H1 (cell line): ENCODE measurements around the gene OSBPL6. TPM values are rescaled to one million over a fixed set of nuclear protein-coding genes. Genes with fewer than 3 reads are reported as not detected.

Source experiments
- CTCF ChIA-PET: fragments of 300-600 bp; sonication (Branson Sonifier 250); formaldehyde crosslinking; loops from one replicate; lab custom pipeline; 2021; ENCODE audit not compliant: partially characterized antibody; lab: Charles Lee
- POLR2A ChIA-PET: fragments of 300-600 bp; sonication (Branson Sonifier 250); formaldehyde crosslinking; loops from one replicate; lab custom pipeline; 2021; ENCODE audit warnings: inconsistent platforms; ENCODE audit not compliant: partially characterized antibody; lab: Charles Lee
- DNase-seq, 2 experiments: peaks; one replicate each; pipeline versions ENCODE4 v3.0.0 to v3.0.0-alpha.2; 2010 to 2022; ENCODE audit warnings: low spot score in 2 of 2, low read depth in 1 of 2, mixed read lengths in 1 of 2
- FAIRE-seq: peaks from 2 replicates; lab custom pipeline; 2011; peaks lifted over from hg19 to GRCh38; lab: Jason Lieb, UNC
- H2AFZ ChIP-seq: 2 replicates; pipeline ENCODE4 v1.8.1; 2012; ENCODE audit warnings: low read length, inconsistent platforms
- H2AK5ac ChIP-seq: 2 replicates; pipeline ENCODE4 v1.6.1; 2013; ENCODE audit warnings: low read depth, low read length
- H2BK120ac ChIP-seq: replicated peaks from 2 replicates; pipeline ENCODE3; 2013; ENCODE audit warnings: low read depth, low read length, inconsistent platforms
- H2BK12ac ChIP-seq: 2 replicates; pipeline ENCODE4 v1.6.1; 2013; ENCODE audit warnings: low read depth, low read length
- H2BK15ac ChIP-seq: 2 replicates; pipeline ENCODE4 v1.6.1; 2013; ENCODE audit warnings: low read length
- H2BK20ac ChIP-seq: 2 replicates; pipeline ENCODE4 v1.6.1; 2013; ENCODE audit warnings: low read length
- H2BK5ac ChIP-seq: 2 replicates; pipeline ENCODE4 v1.6.1; 2013; ENCODE audit warnings: low read depth, low read length
- H3K14ac ChIP-seq: 2 replicates; pipeline ENCODE4 v1.6.1; 2013; ENCODE audit warnings: inconsistent platforms; ENCODE audit not compliant: insufficient read length
- H3K18ac ChIP-seq: 2 replicates; pipeline ENCODE4 v1.6.1; 2013; ENCODE audit warnings: low read length; ENCODE audit errors: extremely low read depth
- H3K23ac ChIP-seq: 2 replicates; pipeline ENCODE4 v1.6.1; 2013; ENCODE audit warnings: inconsistent platforms; ENCODE audit not compliant: insufficient read length
- H3K23me2 ChIP-seq: 2 replicates; pipeline ENCODE4 v1.6.1; 2013; ENCODE audit warnings: low read depth, low read length
- H3K27ac ChIP-seq: 2 replicates; pipeline ENCODE4 v1.6.1; 2011; ENCODE audit warnings: low read depth, low read length, inconsistent platforms
- H3K27me3 ChIP-seq, 4 experiments: replicated peaks in 1 of 4; 1 replicate in 1 of 4; 2 replicates in 3 of 4; pipeline versions ENCODE4 v1.6.1 to v1.8.1; 2011 to 2013; ENCODE audit warnings: low read length in 3 of 4, mild to moderate bottlenecking in 3 of 4, inconsistent platforms in 2 of 4, mixed read lengths in 2 of 4, moderate library complexity in 1 of 4; ENCODE audit not compliant: control insufficient read depth in 3 of 4, insufficient read depth in 3 of 4; ENCODE audit errors: extremely low read depth in 1 of 4
- H3K36me3 ChIP-seq, 4 experiments: 2 replicates each; pipeline versions ENCODE4 v1.6.1 to v1.8.1; 2011 to 2013; ENCODE audit warnings: mild to moderate bottlenecking in 4 of 4, low read length in 3 of 4, moderate library complexity in 2 of 4, control low read depth in 1 of 4, inconsistent platforms in 1 of 4; ENCODE audit not compliant: insufficient read depth in 4 of 4, control insufficient read depth in 2 of 4
- H3K4ac ChIP-seq: replicated peaks from 2 replicates; pipeline ENCODE3; 2013; ENCODE audit warnings: low read length, low read depth, mixed read lengths, inconsistent platforms; ENCODE audit not compliant: insufficient read length
- H3K4me1 ChIP-seq, 4 experiments: replicated peaks in 1 of 4; 1 replicate in 1 of 4; 2 replicates in 3 of 4; pipeline versions ENCODE4 v1.6.1 to v1.8.1; 2011 to 2013; ENCODE audit warnings: low read length in 3 of 4, inconsistent platforms in 2 of 4, mixed read lengths in 1 of 4; ENCODE audit not compliant: insufficient read depth in 4 of 4, control insufficient read depth in 3 of 4
- H3K4me2 ChIP-seq, 2 experiments: 2 replicates each; pipeline versions ENCODE4 v1.6.1 to v1.8.1; 2011 to 2013; ENCODE audit warnings: low read depth in 2 of 2, low read length in 2 of 2, control low read depth in 1 of 2, inconsistent platforms in 1 of 2, mild to moderate bottlenecking in 1 of 2; ENCODE audit not compliant: insufficient read depth in 1 of 2
- H3K4me3 ChIP-seq, 4 experiments: fragments of 200-600, 300-600 bp in 1 of 4; sonication (generic), shearing (Covaris generic), sonication (Bioruptor Twin) in 1 of 4; 2 replicates each; pipeline versions ENCODE4 v1.5.1 to v1.8.1; 2011 to 2016; ENCODE audit warnings: low read length in 4 of 4, low read depth in 3 of 4, control low read depth in 2 of 4, inconsistent platforms in 2 of 4, mild to moderate bottlenecking in 2 of 4, mixed read lengths in 1 of 4, moderate library complexity in 1 of 4; ENCODE audit not compliant: insufficient read depth in 2 of 4; ENCODE audit errors: extremely low read depth in 1 of 4
- H3K56ac ChIP-seq: replicated peaks from 2 replicates; pipeline ENCODE3; 2013; ENCODE audit warnings: low read depth, mild to moderate bottlenecking, mixed read lengths, low read length, inconsistent platforms; ENCODE audit not compliant: insufficient read length
- H3K79me1 ChIP-seq: 2 replicates; pipeline ENCODE4 v1.6.1; 2013; ENCODE audit warnings: low read depth, low read length, control low read depth
- H3K79me2 ChIP-seq, 2 experiments: 2 replicates each; pipeline versions ENCODE4 v1.6.1 to v1.8.1; 2012 to 2013; ENCODE audit warnings: low read length in 2 of 2, mild to moderate bottlenecking in 2 of 2, inconsistent platforms in 1 of 2; ENCODE audit not compliant: insufficient read depth in 2 of 2, control insufficient read depth in 1 of 2
- H3K9ac ChIP-seq, 4 experiments: replicated peaks in 1 of 4; 1 replicate in 1 of 4; 2 replicates in 3 of 4; pipeline versions ENCODE4 v1.6.1 to v1.8.1; 2011 to 2013; ENCODE audit warnings: low read depth in 3 of 4, low read length in 3 of 4, control low read depth in 2 of 4, mild to moderate bottlenecking in 2 of 4, moderate library complexity in 2 of 4, inconsistent platforms in 1 of 4; ENCODE audit errors: extremely low read depth in 1 of 4
- H3K9me3 ChIP-seq, 2 experiments: 2 replicates each; pipeline versions ENCODE4 v1.6.1 to v1.8.1; 2012 to 2013; ENCODE audit warnings: mild to moderate bottlenecking in 2 of 2, moderate library complexity in 2 of 2, control low read depth in 1 of 2, inconsistent platforms in 1 of 2, low read depth in 1 of 2, low read length in 1 of 2, mixed read lengths in 1 of 2; ENCODE audit not compliant: insufficient read depth in 2 of 2
- H4K20me1 ChIP-seq, 2 experiments: replicated peaks in 1 of 2; 2 replicates each; pipeline versions ENCODE3 to v1.8.1; 2011 to 2013; ENCODE audit warnings: inconsistent platforms in 2 of 2, low read length in 2 of 2, mild to moderate bottlenecking in 1 of 2; ENCODE audit not compliant: insufficient read depth in 2 of 2, control insufficient read depth in 1 of 2
- H4K5ac ChIP-seq: 2 replicates; pipeline ENCODE4 v1.6.1; 2013; ENCODE audit warnings: low read length, low read depth, mixed read lengths, inconsistent platforms; ENCODE audit not compliant: insufficient read length
- H4K8ac ChIP-seq: 2 replicates; pipeline ENCODE4 v1.8.0; 2013; ENCODE audit warnings: mild to moderate bottlenecking, moderate library complexity, low read length, inconsistent platforms; ENCODE audit not compliant: insufficient read depth; ENCODE audit errors: extremely low read depth
- H4K91ac ChIP-seq: replicated peaks from 2 replicates; pipeline ENCODE3; 2013; ENCODE audit warnings: low read length, mixed read lengths, inconsistent platforms; ENCODE audit not compliant: insufficient read length
- ASH2L ChIP-seq: fragments of 200-600, 300-600 bp; sonication (generic); IDR thresholded peaks from one replicate; pipeline ENCODE4 v1.7.1; 2017; ENCODE audit warnings: low read length
- BACH1 ChIP-seq: IDR thresholded peaks from 2 replicates; pipeline ENCODE4 v1.6.1; 2012; ENCODE audit warnings: low read length, improper control_type of control experiment
- BRCA1 ChIP-seq: IDR thresholded peaks from 2 replicates; pipeline ENCODE4 v1.6.1; 2012; ENCODE audit warnings: low read depth, low read length, improper control_type of control experiment
- KDM4A ChIP-seq: IDR thresholded peaks from one replicate; pipeline ENCODE4 v1.7.1; 2012; ENCODE audit warnings: low read depth, mild to moderate bottlenecking, moderate library complexity, low read length, inconsistent platforms; ENCODE audit not compliant: severe bottlenecking
- MAFK ChIP-seq: IDR thresholded peaks from 2 replicates; pipeline ENCODE4 v1.6.1; 2012; ENCODE audit warnings: low read depth, mild to moderate bottlenecking, improper control_type of control experiment, low read length
- POU5F1 ChIP-seq: IDR thresholded peaks from 2 replicates; pipeline ENCODE4 v1.6.1; 2011; ENCODE audit warnings: low read depth, mild to moderate bottlenecking, low read length, moderate library complexity
- RAD21 ChIP-seq, 2 experiments: IDR thresholded peaks in 1 of 2; conservative IDR thresholded peaks in 1 of 2; 2 replicates each; pipeline ENCODE4 v1.6.1; 2011; ENCODE audit warnings: low read depth in 2 of 2, low read length in 2 of 2, improper control_type of control experiment in 1 of 2, inconsistent platforms in 1 of 2, mild to moderate bottlenecking in 1 of 2, moderate library complexity in 1 of 2
- RFX5 ChIP-seq: IDR thresholded peaks from 2 replicates; pipeline ENCODE4 v1.6.1; 2011; ENCODE audit warnings: low read depth, low read length, improper control_type of control experiment, borderline replicate concordance
- RNF2 ChIP-seq: fragments of 200-900, 300-1000 bp; sonication (generic); IDR thresholded peaks from 2 replicates; pipeline ENCODE4 v1.7.1; 2016; ENCODE audit warnings: borderline replicate concordance, low read depth, mild to moderate bottlenecking, antibody characterized with exemption, low read length; ENCODE audit not compliant: poor library complexity, severe bottlenecking; ENCODE audit errors: missing control alignments
- SIN3A ChIP-seq, 2 experiments: IDR thresholded peaks in 1 of 2; conservative IDR thresholded peaks in 1 of 2; 2 replicates each; pipeline ENCODE4 v1.6.1; 2011 to 2012; ENCODE audit warnings: low read length in 2 of 2, improper control_type of control experiment in 1 of 2, low read depth in 1 of 2, mild to moderate bottlenecking in 1 of 2
- USF2 ChIP-seq: IDR thresholded peaks from 2 replicates; pipeline ENCODE4 v1.6.1; 2011; ENCODE audit warnings: low read length, improper control_type of control experiment
- WGBS, 2 experiments: shearing (Covaris generic) in 1 of 2; methylation state at CpG; one replicate each; pipeline versions ENCODE4 v1.1.6 to v1.1.7; 2013 to 2015; ENCODE audit warnings: low lambda C conversion rate in 2 of 2, mixed read lengths in 2 of 2, inconsistent platforms in 1 of 2, low coverage in 1 of 2, missing lambda C conversion rate in 1 of 2; ENCODE audit not compliant: insufficient replicate concordance in 2 of 2, insufficient coverage in 1 of 2, insufficient read length in 1 of 2; ENCODE audit errors: extremely low coverage in 1 of 2, missing lambda C conversion rate in 1 of 2; 5-methylcytosine and 5-hydroxymethylcytosine counted together
- polyA plus RNA-seq, 7 experiments: library from polyadenylated mRNA; depleted of rRNA in 3 of 7; stranded (reverse) in 5 of 7; unstranded in 2 of 7; fragments of >200 nt in 5 of 7; fragments of 200-250 nt in 2 of 7; gene quantifications; 1 replicate in 5 of 7; 2 replicates in 1 of 7; 4 replicates in 1 of 7; pipeline versions ENCODE4 v1.2.1 to v1.2.3, GENCODE V29; 2011 to 2013; ENCODE audit warnings: missing spikeins in 2 of 7, mixed read lengths in 2 of 7
- total RNA-seq: library from RNA; stranded (reverse); fragmentation: NEBNext Ultra II Directional; extraction: Animal tissue kit (Norgen Biotek cat#: 25700); gene quantifications from 2 replicates; pipeline ENCODE4 v1.2.1, GENCODE V29; 2021

The OSBPL6 gene
- total and polyA plus RNA-seq, 2 of the 8 experiments (the other 6 are each of a cell fraction or from before 2014, with no cell fraction given): 1.7 to 5.6 TPM

GRCh38 chr2:178263159-178263860, 69.0 kb downstream of the OSBPL6 start:
- Histone ChIP-seq H4K20me1 (no peaks in the 10 kb centered on the region), H3K9ac (no peak overlapping the region), H2BK12ac (no peak overlapping the region), H3K9me3 (no peaks in the 10 kb centered on the region), H2AFZ (no peak overlapping the region), H3K27me3 (no peaks in the 10 kb centered on the region), H3K79me2 (no peaks in the 10 kb centered on the region), H3K23me2 (no peaks in the 10 kb centered on the region), H3K4me3 (no peak overlapping the region), H4K8ac (no peak overlapping the region), H2BK5ac (no peak overlapping the region), H2BK15ac (no peak overlapping the region), H4K5ac (no peak overlapping the region), H3K36me3 (no peaks in the 10 kb centered on the region), H3K14ac (no peak overlapping the region), H3K79me1 (no peaks in the 10 kb centered on the region), H3K4me2 (no peak overlapping the region), H2BK20ac (no peak overlapping the region), H2BK120ac (no peak overlapping the region), H3K56ac (no peak overlapping the region), H2AK5ac (no peak overlapping the region), H3K27ac (no peak overlapping the region), H3K23ac (no peak overlapping the region), H3K4ac (no peak overlapping the region), H4K91ac (no peak overlapping the region), H3K18ac (no peak overlapping the region), H3K4me1 (no peaks in the 10 kb centered on the region)
- CTCF ChIA-PET: interaction anchor here (0.9 to 1.7 kb wide), 4 partner anchors 11 to 254 kb away, joined by 3 to 4 read pairs (median 3); no protein-coding TSS in a partner anchor
- no peak for FAIRE-seq
- POLR2A ChIA-PET: interaction anchor here (0.7 kb wide), 1 partner anchor 56 kb away, joined by 3 read pairs; no protein-coding TSS in a partner anchor
- no peak for DNase-seq
- 78% methylated on average over 13 of the region's 13 CpGs; no CpG with 5 or more reads in 1 of the 2 experiments for WGBS, 2 experiments
- TF ChIP-seq MAFK (no peak), RFX5 (no peak), BRCA1 (no peak), RNF2 (no peak), KDM4A (no peak), ASH2L (no peak), RAD21 (IDR thresholded peaks at IDR 0.05 in 1 of 2, conservative IDR thresholded peaks at IDR 0.05 in 1 of 2; ENCODE audit: low read depth in 2 of 2, low read length in 2 of 2) (no peak), SIN3A (conservative IDR thresholded peaks at IDR 0.05 in 1 of 2, IDR thresholded peaks at IDR 0.05 in 1 of 2; ENCODE audit: low read depth in 1 of 2, low read length in 2 of 2) (no peak), USF2 (no peak), POU5F1 (no peak), BACH1 (no peak)
